HepG2 (cell line): Measurements from ENCODE around the gene FAAP20. TPM values are rescaled to one million over a fixed set of nuclear protein-coding genes. Genes with fewer than 3 reads are reported as not detected.

Source experiments
- ATF2 ChIP-seq: sonication (generic); formaldehyde crosslinking; IDR thresholded peaks from 2 replicates; pipeline ENCODE4 v1.4.0; 2020; ENCODE audit warnings: missing genetic modification reagents
- HMG20A ChIP-seq: IDR thresholded peaks from 2 replicates; pipeline ENCODE4 v1.6.1; 2016; ENCODE audit warnings: borderline replicate concordance
- HOXA5 ChIP-seq: sonication (generic); formaldehyde crosslinking; IDR thresholded peaks from 2 replicates; pipeline ENCODE4 v1.4.0; 2020; ENCODE audit warnings: missing genetic modification reagents
- NCOA5 ChIP-seq: sonication (generic); formaldehyde crosslinking; IDR thresholded peaks from 2 replicates; pipeline ENCODE4 v1.4.0; 2020; ENCODE audit warnings: missing genetic modification reagents
- NFE2L1 ChIP-seq: sonication (generic); formaldehyde crosslinking; IDR thresholded peaks from 2 replicates; pipeline ENCODE4 v1.4.0; 2020; ENCODE audit warnings: missing genetic modification reagents, mild to moderate bottlenecking, borderline replicate concordance
- NFIB ChIP-seq: sonication (generic); formaldehyde crosslinking; IDR thresholded peaks from 2 replicates; pipeline ENCODE4 v1.9.0; 2021; ENCODE audit warnings: missing genetic modification reagents, mild to moderate bottlenecking, borderline replicate concordance
- NFYC ChIP-seq: IDR thresholded peaks from 2 replicates; pipeline ENCODE4 v1.6.1; 2016; ENCODE audit warnings: missing genetic modification reagents, missing compliant biosample characterization
- RFXANK ChIP-seq: IDR thresholded peaks from 2 replicates; pipeline ENCODE4 v1.6.1; 2016
- SALL1 ChIP-seq: sonication (generic); formaldehyde crosslinking; IDR thresholded peaks from 2 replicates; pipeline ENCODE4 v1.8.0; 2022; ENCODE audit warnings: mild to moderate bottlenecking, missing genetic modification reagents
- SNRNP70 ChIP-seq: fragments of 200-400 bp; formaldehyde crosslinking; IDR thresholded peaks from 2 replicates; pipeline ENCODE4 v1.6.1; 2017; ENCODE audit warnings: mild to moderate bottlenecking, low read depth, low read length, moderate library complexity
- THAP8 ChIP-seq: sonication (generic); formaldehyde crosslinking; IDR thresholded peaks from 2 replicates; pipeline ENCODE4 v1.5.1; 2020; ENCODE audit warnings: missing genetic modification reagents, mild to moderate bottlenecking, borderline replicate concordance
- ZBTB34 ChIP-seq: sonication (generic); formaldehyde crosslinking; IDR thresholded peaks from 2 replicates; pipeline ENCODE4 v1.8.0; 2022; ENCODE audit warnings: mild to moderate bottlenecking, missing genetic modification reagents
- ZBTB43 ChIP-seq: sonication (generic); formaldehyde crosslinking; conservative IDR thresholded peaks from 2 replicates; pipeline ENCODE4 v1.4.0; 2020; ENCODE audit warnings: missing genetic modification reagents
- ZEB1 ChIP-seq: IDR thresholded peaks from 2 replicates; pipeline ENCODE4 v1.6.1; 2012; ENCODE audit warnings: mild to moderate bottlenecking, low read depth, inconsistent platforms; ENCODE audit not compliant: insufficient replicate concordance
- ZNF317 ChIP-seq: sonication (generic); formaldehyde crosslinking; IDR thresholded peaks from 2 replicates; pipeline ENCODE4 v1.5.0; 2020; ENCODE audit warnings: mild to moderate bottlenecking, missing genetic modification reagents
- ZNF441 ChIP-seq: sonication (generic); formaldehyde crosslinking; IDR thresholded peaks from 2 replicates; pipeline ENCODE4 v1.7.0; 2021; ENCODE audit warnings: missing genetic modification reagents, borderline replicate concordance
- ZNF550 ChIP-seq: sonication (generic); formaldehyde crosslinking; IDR thresholded peaks from 2 replicates; pipeline ENCODE4 v1.4.0; 2020; ENCODE audit warnings: mild to moderate bottlenecking, missing genetic modification reagents, borderline replicate concordance
- ZNF609 ChIP-seq: sonication (generic); formaldehyde crosslinking; IDR thresholded peaks from 2 replicates; pipeline ENCODE4 v1.4.0; 2020; ENCODE audit warnings: mild to moderate bottlenecking, missing genetic modification reagents, borderline replicate concordance
- ZNF691 ChIP-seq: sonication (generic); formaldehyde crosslinking; IDR thresholded peaks from 2 replicates; pipeline ENCODE4 v1.4.0; 2020; ENCODE audit warnings: missing genetic modification reagents, low read depth, mild to moderate bottlenecking, borderline replicate concordance
- polyA plus RNA-seq, 8 experiments: library from polyadenylated mRNA; depleted of rRNA in 3 of 8; stranded (reverse) in 7 of 8; unstranded in 1 of 8; fragments of >200 nt; fragmentation: Illumina TruSeq in 4 of 8; extraction: Trizol in 4 of 8; gene quantifications; 2 replicates each; pipeline versions ENCODE4 v1.2.1 to v1.2.3, GENCODE V29; 2011 to 2016; ENCODE audit warnings: low read depth in 4 of 8, missing spikeins in 1 of 8, mixed read lengths in 1 of 8; ENCODE audit not compliant: insufficient read depth in 1 of 8
- total RNA-seq, 5 experiments: library from RNA; depleted of rRNA; stranded (reverse); fragments of >200 nt; fragmentation: Illumina TruSeq; extraction: Trizol; gene quantifications; 2 replicates each; pipeline ENCODE4 v1.2.3, GENCODE V29; 2016; ENCODE audit warnings: low read depth in 1 of 5

FAAP20 gene
- total and polyA plus RNA-seq, 2 of the 13 experiments (the other 11 are each of a cell fraction or from before 2014, with no cell fraction given), result 9.6 to 10.8 TPM

- TF ChIP-seq ZBTB34 (CRISPR knock-in tag) (no peak; the same call in 1 of the 2 replicates), ZEB1 (no peak), THAP8 (CRISPR knock-in tag) (no peak), RFXANK (no peak), ZNF550 (CRISPR knock-in tag) (no peak), NFYC (no peak), SNRNP70 (no peak), HOXA5 (no peak), ZNF609 (CRISPR knock-in tag) (peak; percentile 82), ZNF317 (CRISPR knock-in tag) (0 out of 2 replicates have a peak, but pooled peaks have one; percentile 33), NFIB (CRISPR knock-in tag) (no peak), SALL1 (CRISPR knock-in tag) (peak; percentile 74), ZNF691 (CRISPR knock-in tag) (peak; percentile 88), NCOA5 (CRISPR knock-in tag) (no peak), NFE2L1 (CRISPR knock-in tag) (no peak), ATF2 (CRISPR knock-in tag) (peak; percentile 68), ZNF441 (no peak), HMG20A (peak; percentile 72; the same call in 1 of the 2 replicates), ZBTB43 (CRISPR knock-in tag) (no peak)
These were observed 37.8 kb upstream of the FAAP20 start (continued) for GRCh38 chr1:2232255-2232915.
